Esophagus squamous epithelium (tissue), 5 donors: ENCODE results near the gene EHD4. TPM values are rescaled to one million over a fixed set of nuclear protein-coding genes. Genes with fewer than 3 reads are reported as not detected.

Experiments used
- DNase-seq: peaks from one replicate; lab custom pipeline; 2025; lab: John Stamatoyannopoulos, UW
- H3K27ac ChIP-seq, 4 donors: fragments of 200-600 bp; sonication (generic); one replicate each; pipeline ENCODE4 v1.5.1; 2016 to 2019; ENCODE audit warnings: mild to moderate bottlenecking in 1 of 4
- H3K27me3 ChIP-seq, 4 donors: fragments of 200-600 bp; sonication (generic); 1 replicate in 3 of 4; 2 replicates in 1 of 4; pipeline versions ENCODE4 v1.5.1 to v1.6.0; 2017 to 2021; ENCODE audit warnings: antibody characterized with exemption in 1 of 4
- H3K36me3 ChIP-seq, 3 donors: fragments of 200-600 bp; sonication (generic); one replicate each; pipeline ENCODE4 v1.5.1; 2016 to 2019
- H3K4me1 ChIP-seq, 3 donors: fragments of 200-600 bp; sonication (generic); one replicate each; pipeline ENCODE4 v1.5.1; 2017 to 2019
- H3K4me3 ChIP-seq, 4 donors: fragments of 200-600 bp; sonication (generic); 1 replicate in 3 of 4; 2 replicates in 1 of 4; pipeline ENCODE4 v1.5.1; 2016 to 2019; ENCODE audit warnings: mild to moderate bottlenecking in 2 of 4, moderate library complexity in 1 of 4
- H3K9me3 ChIP-seq, 3 donors: fragments of 200-600 bp; sonication (generic); one replicate each; pipeline ENCODE4 v1.5.1; 2016 to 2019
- CTCF ChIP-seq, 6 experiments: fragments of 450-650 bp in 4 of 6; fragments of 200-600 bp in 2 of 6; sonication (generic) in 2 of 6; IDR thresholded peaks; one replicate each; pipeline ENCODE4 v1.5.1; 2016 to 2019; ENCODE audit warnings: antibody characterized with exemption in 6 of 6, mild to moderate bottlenecking in 4 of 6, moderate library complexity in 4 of 6
- POLR2A ChIP-seq, 4 donors: fragments of 450-650 bp; IDR thresholded peaks; one replicate each; pipeline ENCODE4 v1.6.1; 2017; ENCODE audit warnings: antibody characterized with exemption in 4 of 4, mild to moderate bottlenecking in 4 of 4, moderate library complexity in 3 of 4
- WGBS, 2 donors: methylation state at CpG; one replicate each; pipeline ENCODE4 v1.1.5; 2018; 5-methylcytosine and 5-hydroxymethylcytosine counted together
- intact Hi-C: fragments of 100-400 bp; cut with DNase I; formaldehyde crosslinking; loops from one replicate; pipeline ENCODE4 v1.15.0; 2022
- total RNA-seq, 4 donors: library from RNA; depleted of rRNA; stranded (reverse); fragments of >200 nt; gene quantifications; one replicate each; pipeline ENCODE4 v1.1.0, GENCODE V29; 2016
- donor health status: DM: yes; HTN: yes; CAD: no.

EHD4 gene
- total RNA-seq, 4 donors from 2014 or later: 25.4 to 45.3 (median 27.8) TPM

GRCh38 chr15:41852736-41853590 is 119.4 kb downstream of the EHD4 start:
- peaks cover 0 to 57% (median 0%) of the 10 kb centered on the region in 4 donors for H3K27me3 ChIP-seq
- peaks cover 0 to 13% (median 9%) of the 10 kb centered on the region in 3 donors for H3K36me3 ChIP-seq
- peaks cover 10 to 84% (median 13%) of the 10 kb centered on the region in 3 donors for H3K4me1 ChIP-seq
- H3K27ac ChIP-seq: no peak overlapping the region
- H3K9me3 ChIP-seq: no peaks in the 10 kb centered on the region
- no peak for DNase-seq
- 40 to 77% methylated on average over 2 to 4 of the region's 17 CpGs for WGBS, 2 donors
- intact Hi-C loops: no loop called here
- no peak for TF ChIP-seq CTCF (IDR thresholded peaks at IDR 0.05)
- TF ChIP-seq POLR2A (IDR thresholded peaks at IDR 0.05): no peak
- H3K4me3 ChIP-seq: no peak overlapping the region

GRCh38 chr15:41851755-41852370 is 120.5 kb downstream of the EHD4 start:
- Histone ChIP-seq H3K27ac (no peak overlapping the region), H3K36me3 (peaks cover 9 to 24% (median 20%) of the 10 kb centered on the region in 3 donors), H3K9me3 (no peaks in the 10 kb centered on the region), H3K4me3 (no peak overlapping the region), H3K4me1 (peaks cover 10 to 88% (median 13%) of the 10 kb centered on the region in 3 donors), H3K27me3 (peaks cover 0 to 51% (median 0%) of the 10 kb centered on the region in 4 donors)
- TF ChIP-seq CTCF (IDR thresholded peaks at IDR 0.05) (no peak), POLR2A (IDR thresholded peaks at IDR 0.05) (no peak)
- 80 to 92% methylated on average over 2 to 4 of the region's 8 CpGs for WGBS, 2 donors
- no peak for DNase-seq
- intact Hi-C loops: no loop called here

- H3K27me3 ChIP-seq: peaks cover 0 to 44% (median 0%) of the 10 kb centered on the region in 4 donors
- peaks cover 14 to 31% (median 27%) of the 10 kb centered on the region in 3 donors for H3K36me3 ChIP-seq
- no peak overlapping the region for H3K27ac ChIP-seq
- no peaks in the 10 kb centered on the region for H3K9me3 ChIP-seq
- no peak overlapping the region for H3K4me3 ChIP-seq
- WGBS, 2 donors: 37% methylated on average over 3 of the region's 11 CpGs; no CpG with 5 or more reads in 1 of the 2 donors
- TF ChIP-seq CTCF (IDR thresholded peaks at IDR 0.05) (no peak), POLR2A (IDR thresholded peaks at IDR 0.05) (no peak)
- H3K4me1 ChIP-seq: peaks cover 10 to 86% (median 13%) of the 10 kb centered on the region in 3 donors
- DNase-seq: no peak
- intact Hi-C loops: no loop called here
Measured at GRCh38 chr15:41851167-41851523, 121.2 kb downstream of the EHD4 start.

GRCh38 chr15:41850482-41851166 is 121.7 kb downstream of the EHD4 start:
- DNase-seq: no peak
- WGBS, 2 donors: 89 to 100% methylated on average over 4 to 7 of the region's 16 CpGs
- intact Hi-C loops: no loop called here
- peak overlapping the region in 3 of 4 donors; percentile 74 to 88 (median 76) for H3K27ac ChIP-seq
- H3K27me3 ChIP-seq: peaks cover 0 to 42% (median 0%) of the 10 kb centered on the region in 4 donors
- H3K4me1 ChIP-seq: peaks cover 10 to 81% (median 13%) of the 10 kb centered on the region in 3 donors
- peaks cover 14 to 37% (median 32%) of the 10 kb centered on the region in 3 donors for H3K36me3 ChIP-seq
- no peaks in the 10 kb centered on the region for H3K9me3 ChIP-seq
- H3K4me3 ChIP-seq: no peak overlapping the region
- TF ChIP-seq CTCF (IDR thresholded peaks at IDR 0.05) (no peak), POLR2A (IDR thresholded peaks at IDR 0.05) (no peak)
